Erythroblast (primary cell): ENCODE data around the gene KIF15.
"Not testable (repeated sequence)": the region's sequence is repeated elsewhere in the genome, so short reads cannot be mapped to it uniquely, and the experiment has no call there.

Experiments used
- DNase-seq, 2 experiments: peaks; one replicate each; lab custom pipeline; 2025; lab: John Stamatoyannopoulos, UW
- GATA1 ChIP-seq: IDR thresholded peaks from 2 replicates; pipeline ENCODE4 v1.6.1; 2011; ENCODE audit warnings: low read depth, mild to moderate bottlenecking, control low read depth, low read length, moderate library complexity
- POLR2A ChIP-seq: IDR thresholded peaks from 2 replicates; pipeline ENCODE4 v1.6.1; 2011; ENCODE audit warnings: mild to moderate bottlenecking, low read length

KIF15 gene

DNA sequence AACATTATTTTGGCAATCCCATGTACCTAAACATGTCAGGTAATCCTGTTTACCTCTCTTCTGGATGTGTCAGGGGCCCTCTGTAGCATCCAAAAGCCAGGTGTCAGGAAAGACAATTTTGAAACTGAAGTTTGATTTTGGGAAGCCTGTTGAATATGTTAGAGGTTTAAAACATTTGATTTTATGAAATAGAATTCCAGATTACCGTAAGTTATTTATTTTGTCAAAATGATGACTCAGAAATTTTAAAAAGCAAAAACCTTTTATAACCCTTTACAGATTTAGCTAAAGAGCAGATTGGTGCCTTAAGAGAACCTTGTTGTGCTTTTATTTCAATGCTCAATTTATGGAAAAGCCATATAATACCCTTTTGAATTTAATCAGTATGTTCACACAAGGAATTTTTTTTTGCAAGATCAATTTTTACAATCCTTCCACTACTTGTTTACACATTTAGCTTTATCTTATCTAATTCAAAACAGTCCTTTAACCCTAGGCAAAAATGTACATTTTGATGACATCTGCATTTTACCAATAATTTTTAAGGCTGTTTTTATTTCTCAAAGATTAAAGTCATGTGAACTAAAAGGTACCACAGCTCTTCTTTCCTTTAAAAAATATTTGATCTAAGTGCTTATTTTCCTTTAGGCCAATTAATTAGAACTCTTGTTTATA is 10.0 kb downstream of the KIF15 start:
- no peak for DNase-seq
- TF ChIP-seq POLR2A = no peak
- no peak for TF ChIP-seq GATA1

DNA sequence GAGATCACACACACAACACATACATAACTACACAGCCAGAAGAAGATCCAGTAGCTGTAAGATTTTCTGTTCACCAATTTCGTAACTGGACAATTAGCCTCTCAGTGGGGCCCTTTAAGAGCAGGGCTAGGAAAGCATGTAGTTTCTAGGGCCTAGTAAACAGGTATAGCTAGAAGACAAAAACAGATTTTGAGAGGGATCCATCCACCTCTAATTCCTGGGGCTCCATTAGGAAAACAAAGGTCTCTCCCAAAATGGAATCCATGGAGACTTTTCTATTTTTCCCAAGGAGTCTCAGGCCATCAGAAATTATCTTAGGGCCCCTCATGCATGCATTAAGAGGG is 10.5 kb downstream of the KIF15 start:
- no peak for TF ChIP-seq GATA1
- TF ChIP-seq POLR2A = no peak
- DNase-seq = peak; percentile 26 to 43

DNA sequence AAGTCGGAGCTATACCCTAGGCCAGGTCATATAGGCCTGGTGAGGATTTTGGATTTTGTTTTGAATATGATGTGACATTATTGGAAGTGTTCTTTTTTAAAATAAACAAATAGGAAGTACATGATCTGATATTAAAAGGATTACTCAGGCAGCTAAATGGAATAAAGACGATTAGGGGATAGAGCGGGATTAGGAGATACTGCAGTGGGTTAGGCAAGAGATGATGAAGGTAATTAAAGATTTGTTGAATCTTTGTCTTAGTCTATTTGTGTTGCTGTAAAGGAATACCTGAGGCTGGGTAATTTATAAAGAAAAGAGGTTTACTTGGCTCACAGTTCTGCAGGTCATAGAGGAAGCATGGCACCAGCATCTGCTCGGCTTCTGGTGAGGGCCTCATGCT is 21.3 kb downstream of the KIF15 start:
- TF ChIP-seq GATA1 = no peak
- no peak for TF ChIP-seq POLR2A
- DNase-seq = no peak

DNA sequence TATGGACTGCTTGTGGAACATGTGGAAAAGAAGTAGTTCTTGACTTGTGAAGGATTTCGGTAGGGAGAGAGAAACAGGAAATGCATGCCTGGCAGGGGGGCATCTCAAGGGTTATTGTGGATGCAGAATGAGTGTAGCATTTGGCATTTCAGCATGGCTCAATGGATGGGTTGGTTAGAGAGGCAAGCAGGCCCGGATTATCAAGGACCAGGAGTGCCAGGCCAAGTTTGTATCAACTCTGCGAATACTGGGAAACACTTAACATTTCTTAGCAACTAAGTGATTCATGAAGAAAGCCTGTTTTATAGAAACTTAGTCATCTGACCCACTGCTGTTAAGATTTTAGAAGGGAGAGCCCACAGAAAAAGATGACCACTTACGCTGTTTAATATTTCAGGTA is 33.6 kb downstream of the KIF15 start:
- TF ChIP-seq POLR2A = no peak
- DNase-seq = no peak

DNA sequence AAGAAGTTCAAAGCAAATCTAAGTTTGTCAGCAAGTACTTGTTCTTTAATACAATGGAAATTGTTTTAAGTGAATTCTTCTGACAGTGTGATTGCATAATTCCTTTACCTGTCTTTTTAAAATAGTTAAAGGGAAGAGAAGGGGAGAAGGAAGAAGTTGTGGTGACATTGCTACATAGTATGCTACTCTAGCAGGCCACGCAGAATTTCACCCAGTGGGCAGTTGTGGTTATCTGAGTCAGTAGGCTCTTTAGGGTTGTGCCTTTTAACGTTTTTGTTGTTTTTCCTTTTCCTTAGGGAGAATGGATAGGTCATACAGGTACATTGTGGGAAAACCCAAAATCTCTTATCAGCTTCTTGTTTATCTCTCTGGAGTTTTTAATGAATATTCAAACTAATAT is 40.4 kb downstream of the KIF15 start:
- TF ChIP-seq GATA1 (no peak), POLR2A (no peak)
- DNase-seq = no peak

DNA sequence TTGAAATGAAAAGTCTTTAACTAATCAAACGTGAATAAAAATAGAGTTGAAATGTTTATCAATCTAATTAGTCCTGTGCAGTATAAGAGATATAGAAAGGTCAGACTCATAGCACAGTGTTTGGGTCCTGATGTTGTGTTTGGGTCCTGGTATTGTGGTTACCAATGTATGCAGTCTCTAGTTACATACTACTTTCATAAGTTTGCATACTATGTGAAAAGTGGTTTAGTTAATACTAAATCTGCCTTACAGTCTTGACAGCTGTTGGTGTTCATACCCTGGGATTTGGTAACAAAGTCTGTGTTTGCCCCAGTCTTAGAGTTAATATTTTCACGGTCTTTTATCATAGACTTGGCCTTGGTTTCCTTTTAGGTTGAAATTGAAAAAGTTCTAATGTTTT is 41.7 kb downstream of the KIF15 start:
- no peak for TF ChIP-seq GATA1
- TF ChIP-seq POLR2A = no peak
- no peak for DNase-seq

DNA sequence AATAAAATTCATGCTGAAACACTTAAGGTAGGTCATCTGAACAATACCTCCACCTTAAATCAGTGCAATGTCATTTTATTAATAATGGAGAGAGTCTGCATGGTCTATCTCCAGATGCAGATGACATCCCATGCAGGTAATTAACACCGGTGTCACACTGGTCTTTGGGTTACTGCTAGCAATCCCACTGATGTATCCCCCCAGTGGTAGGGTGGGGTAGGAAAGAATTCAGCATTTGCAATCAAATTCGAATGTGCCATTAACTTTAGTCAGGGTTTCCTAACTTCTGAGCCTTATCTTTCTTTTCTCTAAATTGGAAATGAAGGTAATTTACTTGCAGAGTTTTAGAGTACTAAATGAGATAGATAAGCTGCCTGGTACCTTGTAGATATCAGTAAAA is 44.4 kb downstream of the KIF15 start:
- TF ChIP-seq GATA1 = no peak
- TF ChIP-seq POLR2A = no peak
- no peak for DNase-seq

DNA sequence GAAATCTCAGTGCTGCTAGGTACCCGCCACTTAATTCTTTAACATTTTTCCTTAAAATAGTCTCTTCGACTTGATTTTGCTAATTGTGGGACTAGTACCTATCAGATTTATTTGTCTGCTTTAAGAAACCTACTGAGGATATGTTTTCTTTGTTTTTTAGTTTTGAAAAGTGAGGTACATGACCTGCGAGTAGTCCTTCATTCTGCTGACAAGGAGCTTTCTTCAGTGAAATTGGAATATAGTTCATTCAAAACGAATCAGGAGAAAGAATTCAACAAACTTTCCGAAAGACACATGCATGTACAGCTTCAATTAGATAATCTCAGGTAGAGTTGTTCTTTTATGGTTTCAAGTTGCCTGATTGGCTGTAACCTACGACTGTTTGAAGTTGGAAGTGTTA is 53.2 kb downstream of the KIF15 start:
- TF ChIP-seq GATA1 (no peak), POLR2A (no peak)
- DNase-seq = no peak

DNA sequence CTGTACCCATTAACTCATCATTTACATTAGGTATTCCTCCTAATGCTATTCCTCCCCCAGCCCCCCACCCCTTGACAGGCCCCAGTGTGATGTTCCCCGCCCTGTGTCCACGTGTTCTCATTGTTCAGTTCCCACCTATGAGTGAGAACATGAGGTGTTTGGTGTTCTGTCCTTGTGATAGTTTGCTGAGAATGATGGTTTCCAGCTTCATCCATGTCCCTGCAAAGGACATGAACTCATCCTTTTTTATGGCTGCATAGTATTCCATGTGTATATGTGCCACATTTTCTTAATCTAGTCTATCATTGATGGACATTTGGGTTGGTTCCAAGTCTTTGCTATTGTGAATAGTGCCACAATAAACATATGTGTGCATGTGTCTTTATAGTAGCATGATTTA is 54.7 kb downstream of the KIF15 start:
- DNase-seq = not testable (repeated sequence)

DNA sequence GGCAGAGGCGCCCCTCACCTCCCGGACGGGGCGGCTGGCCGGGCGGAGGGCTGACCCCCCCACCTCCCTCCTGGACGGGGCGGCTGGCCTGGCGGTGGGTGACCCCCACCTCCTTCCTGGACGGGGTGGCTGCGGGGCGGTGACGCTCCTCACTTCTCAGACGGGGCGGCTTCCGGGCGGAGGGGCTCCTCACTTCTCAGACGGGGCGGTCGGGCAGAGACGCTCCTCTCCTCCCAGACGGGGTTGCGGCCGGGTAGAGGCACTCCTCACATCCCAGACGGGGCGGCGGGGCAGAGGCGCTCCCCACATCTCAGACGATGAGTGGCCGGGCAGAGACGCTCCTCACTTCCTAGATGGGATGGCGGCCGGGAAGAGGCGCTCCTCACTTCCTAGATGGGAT is 59.6 kb downstream of the KIF15 start:
- DNase-seq = not testable (repeated sequence)

DNA sequence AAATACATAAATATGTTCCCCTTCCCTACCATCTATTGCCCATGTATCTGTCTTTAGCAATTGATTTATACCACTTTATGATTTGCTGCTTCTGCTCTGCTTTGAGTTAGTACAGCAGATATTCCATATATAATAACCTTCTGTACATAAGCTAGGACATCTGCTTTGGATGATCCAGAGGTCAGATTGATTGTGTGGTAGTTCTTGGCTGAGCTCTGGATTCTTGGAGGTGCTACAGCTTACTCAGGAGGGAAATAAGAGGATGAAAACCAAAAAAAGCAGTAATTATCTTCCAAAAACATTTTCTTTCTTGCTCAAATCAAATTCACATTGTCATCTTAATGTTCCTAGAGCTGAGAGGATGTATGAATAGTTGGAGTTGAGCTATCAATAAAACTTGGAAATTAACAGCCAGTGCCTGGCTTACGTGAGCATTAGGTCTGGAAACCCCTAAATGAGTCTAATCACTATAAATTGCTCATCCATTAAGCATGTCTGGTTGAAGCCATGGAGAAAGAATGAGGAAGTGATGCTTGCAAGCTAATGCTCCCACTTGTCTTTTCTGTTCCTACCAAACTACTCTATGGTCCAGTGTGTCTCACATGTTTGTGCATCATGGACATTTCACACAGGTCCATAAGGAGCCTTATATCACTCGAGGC is 63.8 kb downstream of the KIF15 start:
- TF ChIP-seq POLR2A = no peak
- TF ChIP-seq GATA1 = no peak
- DNase-seq = no peak

DNA sequence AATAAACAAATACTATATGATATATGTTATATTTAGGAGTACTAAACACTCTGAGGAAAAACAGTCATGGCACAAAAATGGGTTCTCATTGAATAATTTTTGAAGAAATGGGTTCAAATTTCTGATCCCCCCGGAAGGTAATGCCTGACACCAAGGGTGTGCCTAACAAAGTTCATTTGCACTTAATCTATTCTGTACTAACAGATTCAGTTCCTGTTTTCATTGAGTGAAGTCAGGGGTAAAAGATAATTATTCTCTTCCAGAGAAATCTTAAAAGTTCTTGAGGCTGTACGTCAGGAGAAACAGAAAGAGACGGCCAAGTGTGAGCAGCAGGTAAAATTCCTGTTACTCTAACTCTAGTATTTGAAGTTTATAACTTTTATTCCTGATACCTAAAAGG is 65.6 kb downstream of the KIF15 start:
- no peak for TF ChIP-seq GATA1
- no peak for TF ChIP-seq POLR2A
- DNase-seq = no peak

DNA sequence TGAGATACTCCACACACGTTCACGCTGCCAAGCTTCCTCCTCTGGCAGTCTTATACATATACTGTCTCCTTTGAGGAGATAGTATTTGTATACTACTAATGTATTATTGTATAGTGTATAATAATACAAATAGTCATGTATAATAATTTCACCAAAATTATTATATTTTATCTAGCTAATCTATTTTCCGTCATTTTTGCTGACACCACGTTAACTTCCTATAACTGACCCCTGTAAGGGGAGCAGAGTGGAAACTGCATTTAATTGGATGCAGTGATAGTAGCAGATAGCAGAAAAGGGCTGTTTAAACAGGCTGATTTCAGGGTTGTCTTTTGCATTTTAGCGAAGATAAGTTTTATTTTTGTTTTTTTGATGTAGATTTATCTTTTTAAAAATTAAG is 69.6 kb downstream of the KIF15 start:
- no peak for TF ChIP-seq GATA1
- no peak for TF ChIP-seq POLR2A
- no peak for DNase-seq

DNA sequence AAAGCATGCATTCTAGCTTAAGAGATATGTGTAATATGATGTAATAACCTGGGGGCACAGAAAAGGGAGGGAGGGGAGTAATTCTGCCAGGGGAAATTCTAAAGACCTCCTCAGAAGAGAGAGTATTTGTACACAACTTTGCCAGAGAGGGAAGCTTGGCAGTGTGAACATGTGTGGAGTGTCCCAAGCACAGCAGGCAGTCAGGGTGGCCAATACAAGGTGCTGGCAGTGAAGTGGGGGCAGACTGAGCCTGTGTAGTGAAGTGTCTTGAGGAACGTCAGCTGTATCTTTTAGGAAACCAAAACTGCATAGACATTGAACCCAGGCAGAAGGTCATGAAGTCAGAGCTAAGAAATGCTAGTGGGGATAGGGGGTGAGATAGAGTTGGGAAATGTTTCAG is 70.4 kb downstream of the KIF15 start:
- DNase-seq = no peak
- TF ChIP-seq POLR2A (no peak), GATA1 (no peak)

DNA sequence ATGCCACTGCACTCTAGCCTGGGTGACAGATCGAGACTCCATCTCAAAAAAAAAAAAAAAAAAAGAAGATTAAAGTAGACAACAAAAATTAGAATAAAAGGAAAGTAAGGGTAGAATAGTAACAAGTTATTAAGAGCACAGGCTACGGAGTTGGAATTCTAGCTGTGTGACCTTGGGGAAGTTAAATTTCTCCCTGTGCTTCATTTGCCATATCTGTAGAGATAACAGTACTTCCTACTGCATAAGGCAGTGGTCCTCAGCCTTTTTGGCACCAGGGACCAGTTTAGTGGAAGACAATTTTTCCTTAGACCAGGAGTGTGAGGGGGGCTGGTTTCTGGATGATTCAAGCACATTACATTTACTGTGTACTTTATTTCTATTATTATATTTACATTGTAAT is 71.4 kb downstream of the KIF15 start:
- no peak for DNase-seq
- TF ChIP-seq GATA1 = no peak
- TF ChIP-seq POLR2A = no peak
